HG03558 (cell line): ENCODE results near the gene ANKRD12.

Experiments used
- ATAC-seq: cut with Tn5 transposase; IDR thresholded peaks from one replicate; pipeline ENCODE4 v1.9.1; 2021; ENCODE audit warnings: moderate number of reproducible peaks; ENCODE audit not compliant: unreplicated experiment; ENCODE audit errors: extremely low read depth

The ANKRD12 gene

GRCh38 chr18:9278028-9278427 is 141.4 kb downstream of the ANKRD12 start:
- no peak for ATAC-seq

GRCh38 chr18:9280849-9281248 is 144.3 kb downstream of the ANKRD12 start:
- no peak for ATAC-seq

- no peak for ATAC-seq
Observed at GRCh38 chr18:9281780-9282179, 145.2 kb downstream of the ANKRD12 start.

DNA sequence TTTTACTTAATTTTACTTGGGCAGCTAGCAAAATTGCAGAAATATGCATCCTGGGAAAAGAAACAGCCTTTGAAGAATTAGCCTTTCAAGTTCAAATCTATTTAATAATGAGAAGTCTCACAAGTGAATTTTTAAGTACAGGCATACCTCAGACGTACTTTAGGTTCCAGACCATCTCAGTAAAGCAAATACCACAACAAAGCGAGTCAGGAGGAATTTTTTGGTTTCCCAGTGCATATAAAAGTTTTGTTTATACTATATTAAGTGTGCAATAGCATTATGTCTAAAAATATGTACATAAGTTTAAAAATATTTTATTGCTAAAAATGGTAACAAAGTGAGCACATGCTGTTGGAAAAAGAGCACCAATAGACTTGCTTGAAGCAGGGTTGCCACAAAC is 147.2 kb downstream of the ANKRD12 start:
- no peak for ATAC-seq

GRCh38 chr18:9285604-9286003 is 149.0 kb downstream of the ANKRD12 start:
- no peak for ATAC-seq

- no peak for ATAC-seq
Observed at GRCh38 chr18:9287036-9287435, 150.5 kb downstream of the ANKRD12 start.

DNA sequence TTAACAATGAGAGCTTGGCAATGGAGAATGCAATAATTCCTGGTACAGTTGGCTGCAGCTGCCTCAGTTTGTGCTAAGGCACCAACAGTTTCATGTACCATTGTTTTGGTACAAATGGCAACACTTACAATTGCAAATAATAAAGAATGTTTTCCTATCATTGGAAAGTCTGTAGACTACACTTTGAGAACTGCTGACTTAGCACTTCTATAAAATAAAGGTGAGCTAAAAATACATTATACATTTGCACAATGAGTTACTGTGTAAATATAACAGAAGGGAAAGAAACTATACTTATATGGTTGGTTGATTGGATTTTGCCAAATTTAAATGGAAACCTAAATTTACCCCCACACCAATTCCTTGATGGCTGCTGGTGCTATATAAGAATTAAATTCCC is 153.1 kb downstream of the ANKRD12 start:
- ATAC-seq: no peak

- ATAC-seq: no peak
Observed at GRCh38 chr18:9290156-9290555, 153.6 kb downstream of the ANKRD12 start.

DNA sequence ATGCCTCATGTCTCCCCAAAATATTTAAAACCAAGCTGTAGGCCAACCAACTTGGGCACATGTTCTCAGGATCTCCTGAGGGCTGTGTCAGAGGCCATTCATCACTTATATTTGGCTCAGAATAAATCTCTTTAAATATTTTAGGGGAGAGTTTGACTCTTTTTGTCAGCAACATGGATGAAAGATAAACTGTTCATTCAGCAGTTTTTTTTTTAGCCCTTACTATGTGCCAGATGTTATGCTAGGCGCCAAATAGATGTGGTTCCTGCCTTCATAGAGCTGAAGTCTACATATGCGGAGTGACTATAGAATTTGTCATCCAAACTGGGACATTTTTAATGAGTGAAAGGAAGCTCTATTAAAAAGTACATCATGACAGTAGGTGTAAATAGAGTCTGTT is 155.5 kb downstream of the ANKRD12 start:
- ATAC-seq: no peak

- ATAC-seq: no peak
Observed at GRCh38 chr18:9293948-9294347, 157.4 kb downstream of the ANKRD12 start.

DNA sequence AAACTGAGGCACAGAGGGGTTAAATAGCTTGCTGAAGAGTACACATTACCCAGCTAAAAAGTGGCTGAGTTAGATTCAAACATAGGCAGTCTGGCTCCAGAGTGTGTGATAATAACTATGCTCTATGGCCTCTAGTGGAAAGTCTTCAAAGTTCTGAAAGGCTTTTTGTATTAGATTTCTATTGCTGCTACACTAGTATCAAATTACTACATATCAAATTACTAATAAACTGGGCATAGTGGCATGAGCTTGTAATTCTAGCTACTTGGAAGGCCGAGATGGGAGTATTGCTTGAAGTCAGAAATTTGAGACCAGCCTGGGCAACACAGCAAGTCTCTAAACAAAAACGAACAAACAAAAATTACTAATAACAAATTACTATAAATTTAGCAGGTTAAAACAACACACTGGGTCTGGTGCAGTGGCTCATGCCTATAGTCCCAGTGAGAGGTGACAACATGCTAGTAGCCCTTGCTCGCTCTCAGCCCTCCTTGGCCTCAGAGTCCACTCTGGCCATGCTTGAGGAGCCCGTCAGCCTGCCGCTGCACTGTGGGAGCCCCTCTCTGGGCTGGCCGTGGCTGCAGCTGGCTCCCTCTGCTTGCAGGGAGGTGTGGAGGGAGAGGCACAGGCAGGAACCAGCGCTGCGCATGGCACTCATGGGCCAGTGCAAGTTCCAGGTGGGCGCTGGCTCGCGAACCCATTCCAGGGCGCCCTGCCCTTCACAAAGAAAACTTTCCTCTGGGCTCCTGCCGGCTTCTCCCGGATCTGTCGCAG is 159.8 kb downstream of the ANKRD12 start:
- ATAC-seq: no peak

GRCh38 chr18:9297007-9297393 is 160.4 kb downstream of the ANKRD12 start:
- no peak for ATAC-seq

DNA sequence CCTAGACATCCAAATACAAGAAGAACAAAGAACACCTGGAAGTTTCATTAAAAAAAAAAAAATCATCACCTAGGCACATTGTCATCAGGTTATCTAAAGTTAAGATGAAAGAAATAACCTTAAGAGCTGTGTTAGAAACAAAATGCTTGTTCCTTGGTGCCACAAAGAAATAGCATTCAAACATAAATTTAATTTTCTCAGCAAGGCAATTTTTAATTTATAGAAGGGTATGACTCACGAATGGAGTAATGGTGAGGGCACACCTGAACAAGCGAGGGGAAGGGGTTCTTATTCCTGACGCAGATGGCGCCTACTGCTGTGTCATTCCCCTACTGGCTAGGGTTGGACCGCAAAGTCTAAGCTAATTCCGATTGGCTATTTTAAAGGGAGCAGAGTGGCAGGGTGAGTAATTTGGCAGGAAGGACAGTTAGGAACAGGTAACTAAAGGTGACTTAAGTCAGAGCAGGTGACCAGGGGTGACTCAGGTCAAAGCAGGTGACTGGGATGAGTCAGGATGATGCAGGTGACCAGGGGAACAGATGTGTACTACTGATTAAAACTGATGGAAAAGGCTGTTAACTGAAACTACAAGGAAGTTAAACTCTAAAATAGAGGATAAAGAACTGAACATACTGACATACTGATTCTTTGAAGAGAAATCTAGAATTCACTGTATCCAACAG is 167.9 kb downstream of the ANKRD12 start:
- no peak for ATAC-seq

DNA sequence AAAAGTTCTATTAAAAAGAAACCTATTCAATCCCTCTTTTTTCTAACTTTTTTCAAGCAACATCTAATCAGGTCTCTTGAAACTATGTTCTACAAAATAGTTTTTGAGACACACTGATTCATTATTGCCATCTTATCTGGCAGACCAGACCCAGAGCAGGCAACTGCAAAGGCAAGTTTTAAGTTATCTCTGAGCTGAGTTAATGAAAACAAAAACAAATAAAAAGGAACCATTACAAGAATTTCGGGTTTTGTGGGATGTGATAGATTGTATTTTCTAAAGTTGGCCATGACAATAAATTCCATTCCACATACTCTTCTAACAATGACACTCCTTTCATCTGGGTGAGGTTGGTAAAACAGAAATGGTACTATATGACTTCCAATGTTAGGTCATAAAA is 182.8 kb downstream of the ANKRD12 start:
- no peak for ATAC-seq

DNA sequence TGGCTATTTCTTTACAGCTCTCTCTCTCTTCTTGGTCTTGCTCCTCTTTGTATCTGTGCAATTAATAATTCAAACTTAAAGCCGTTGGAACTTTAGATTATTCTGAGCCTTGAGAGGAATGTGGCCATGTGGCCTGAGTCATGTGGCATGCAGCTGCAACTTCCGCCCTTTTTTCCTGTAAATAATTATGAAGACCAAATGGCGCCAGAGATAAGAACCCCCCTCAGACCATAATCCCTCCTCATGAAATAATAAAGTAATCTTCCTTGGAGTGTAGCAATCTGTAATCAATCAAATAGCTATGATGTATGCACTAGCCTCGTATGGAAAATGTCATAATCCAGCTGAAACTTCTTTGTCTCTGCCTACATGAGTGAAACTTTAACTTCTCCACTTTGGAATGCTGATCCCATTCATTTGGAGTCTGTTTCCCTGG is 184.5 kb downstream of the ANKRD12 start:
- ATAC-seq: no peak

- ATAC-seq: no peak
Observed at GRCh38 chr18:9321736-9322135, 185.2 kb downstream of the ANKRD12 start.

GRCh38 chr18:9322744-9323143 is 186.2 kb downstream of the ANKRD12 start:
- no peak for ATAC-seq

DNA sequence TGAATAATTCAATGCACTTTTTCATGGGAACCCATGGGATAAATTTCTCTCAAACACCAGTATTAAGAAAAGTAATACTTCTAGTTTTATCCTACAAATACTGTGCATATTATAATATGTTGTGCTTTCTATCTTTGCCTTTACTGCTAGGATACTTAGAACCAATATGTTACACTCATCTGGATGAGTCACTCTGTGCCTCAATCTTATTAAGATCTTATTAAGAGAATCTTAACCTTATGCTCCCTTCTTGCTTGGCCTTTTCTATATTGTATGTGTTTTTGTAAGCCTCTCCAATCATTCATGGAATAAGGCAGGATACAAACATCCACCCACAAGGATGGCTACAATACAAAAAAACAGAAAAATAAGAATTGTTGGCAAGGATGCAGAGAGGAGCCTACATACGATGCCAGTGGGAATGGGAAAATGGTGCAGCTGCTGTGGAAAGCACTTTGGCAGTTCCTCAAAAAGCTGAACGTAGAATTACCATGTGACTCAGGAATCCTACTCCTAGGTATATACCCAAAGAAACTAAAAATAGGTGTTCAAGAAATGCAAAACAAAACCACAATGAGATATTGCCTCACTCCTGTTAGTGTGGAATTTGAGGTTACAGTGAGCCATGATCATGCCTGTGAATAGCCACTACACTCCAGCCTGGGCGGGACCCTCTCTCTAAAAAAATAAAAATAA is 187.3 kb downstream of the ANKRD12 start:
- ATAC-seq: no peak

GRCh38 chr18:9325716-9326115 is 189.1 kb downstream of the ANKRD12 start:
- no peak for ATAC-seq

DNA sequence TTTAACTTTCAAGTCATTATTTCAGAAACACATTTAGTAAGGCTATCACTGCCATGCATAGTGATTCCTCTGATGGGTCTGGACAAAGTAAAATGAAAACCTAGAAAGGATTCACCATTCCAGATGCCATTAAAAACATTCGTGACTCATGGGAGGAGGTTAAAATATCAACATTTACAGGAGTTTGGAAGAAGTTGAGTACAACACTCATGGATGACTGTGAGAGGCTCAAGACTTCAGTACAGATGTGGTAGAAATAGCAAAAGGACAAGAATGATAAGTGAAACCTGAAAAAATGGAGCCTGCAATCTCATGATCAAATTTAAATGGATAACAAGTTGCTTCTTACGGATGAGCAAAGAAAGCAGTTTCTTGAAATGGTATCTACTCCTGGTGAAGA is 192.2 kb downstream of the ANKRD12 start:
- no peak for ATAC-seq

DNA sequence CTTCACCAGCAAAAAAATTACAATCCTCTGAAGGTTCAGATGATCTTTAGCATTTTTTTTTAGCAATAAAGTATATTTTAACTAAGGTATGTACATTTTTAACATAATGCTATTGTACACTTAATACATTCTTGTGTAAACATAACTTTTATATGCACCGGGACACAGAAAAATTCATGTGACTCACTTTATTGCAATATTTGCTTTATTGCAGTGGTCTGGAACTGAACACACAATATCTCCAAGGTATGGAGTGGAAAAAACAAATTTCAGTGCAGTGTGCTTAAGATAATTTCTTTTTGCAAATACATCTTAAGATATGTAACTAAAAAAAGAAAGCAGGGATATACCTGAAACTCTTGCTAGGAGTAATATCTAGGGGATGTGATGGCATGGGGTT is 192.9 kb downstream of the ANKRD12 start:
- no peak for ATAC-seq
